ENCODE measurements around the gene ACP1.

DNA sequence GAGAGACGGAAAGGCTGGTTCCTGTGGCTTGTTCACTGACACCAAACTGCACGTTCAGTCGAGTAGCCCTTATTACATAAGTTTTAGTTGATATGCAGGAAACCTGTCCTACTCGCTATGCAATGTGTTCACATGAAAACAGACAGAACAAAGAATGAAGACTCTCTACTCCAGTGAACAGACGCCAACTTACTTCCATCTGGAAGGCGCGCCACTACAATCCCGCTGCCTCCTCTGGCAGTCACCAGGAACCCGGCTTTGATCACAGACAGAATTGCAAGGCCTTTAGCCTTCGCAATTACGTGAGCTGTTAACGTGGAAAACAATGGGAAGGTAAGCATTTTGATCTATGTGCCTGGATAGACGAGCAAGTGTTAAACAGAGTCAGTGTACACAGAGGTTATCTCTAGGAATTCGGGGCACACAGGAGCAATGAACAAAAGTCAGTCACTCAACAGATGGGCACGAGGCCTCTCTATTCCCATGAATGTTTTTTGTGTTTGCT is 15.2 kb upstream of the ACP1 start:
- no peak for TF ChIP-seq CTCF (IDR thresholded peaks at IDR 0.05; ENCODE audit: low read depth, low read length)
- TF ChIP-seq EZH2phosphoT487 (IDR thresholded peaks at IDR 0.05; ENCODE audit: low read depth) = no peak
